T-helper 17 cell (primary cell): Measurements from ENCODE around the gene SLAMF7. TPM values are rescaled to one million over a fixed set of nuclear protein-coding genes. Genes with fewer than 3 reads are reported as not detected.
A peak's percentile ranks its signal among the peaks of the same experiment; 100 is the strongest.
"Not testable (repeated sequence)": the region's sequence is repeated elsewhere in the genome, so short reads cannot be mapped to it uniquely, and the experiment has no call there.

ENCODE experiments used
- ATAC-seq: fragments of 150-1000 bp; cut with Tn5 transposase; 2 replicates; pipeline ENCODE4 v1.10.0; 2021; ENCODE audit warnings: mild to moderate bottlenecking, moderate library complexity
- DNase-seq, 3 donors: peaks; one replicate each; pipeline versions ENCODE4 v3.0.0 to v3.0.0-alpha.2; 2020 to 2021
- H3K9me3 ChIP-seq: one replicate; pipeline ENCODE4 v1.7.0; 2013; ENCODE audit warnings: low read length, mild to moderate bottlenecking; ENCODE audit not compliant: control insufficient read depth, poor library complexity, severe bottlenecking
- H3K27ac Mint-ChIP-seq: one replicate; pipeline ENCODE4 v1.8.0; 2022; ENCODE audit warnings: mild to moderate bottlenecking, moderate library complexity, mixed read lengths
- H3K27me3 Mint-ChIP-seq: one replicate; pipeline ENCODE4 v1.8.0; 2022; ENCODE audit warnings: mixed read lengths
- H3K36me3 Mint-ChIP-seq: one replicate; pipeline ENCODE4 v1.8.0; 2022; ENCODE audit warnings: low read depth, mixed read lengths
- H3K4me1 Mint-ChIP-seq: one replicate; pipeline ENCODE4 v1.8.0; 2022; ENCODE audit warnings: mild to moderate bottlenecking, mixed read lengths
- H3K4me3 Mint-ChIP-seq: one replicate; pipeline ENCODE4 v1.8.0; 2022; ENCODE audit warnings: mild to moderate bottlenecking, moderate library complexity, mixed read lengths
- total RNA-seq, 4 donors: library from RNA in 2 of 4; stranded (reverse) in 2 of 4; gene quantifications; one replicate each; pipeline ENCODE4 v1.2.3 and lab custom pipeline; 2022 to 2026

SLAMF7 gene
- total RNA-seq, 2 donors from 2014 or later = 3.1 to 3.9 TPM

DNA sequence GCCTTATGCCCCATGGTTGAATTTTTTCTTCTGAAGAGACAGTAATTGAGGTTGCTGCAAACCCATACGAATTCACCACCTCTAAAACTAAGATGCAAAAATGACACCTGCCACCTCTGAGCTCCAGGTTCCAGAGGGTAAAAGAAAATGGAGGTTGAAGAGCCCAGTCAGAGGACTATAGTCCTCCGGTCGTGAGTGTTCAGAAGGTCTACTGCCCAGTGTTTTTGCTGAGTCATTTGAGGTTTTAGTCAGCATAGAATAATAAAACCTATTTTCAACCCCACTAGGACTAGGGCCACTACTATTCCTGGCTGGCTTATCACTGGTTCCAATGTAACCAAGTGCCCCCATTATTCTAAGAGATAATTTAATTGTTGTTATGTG is 12.9 kb upstream of the SLAMF7 start:
- no peak overlapping the region for H3K4me3 Mint-ChIP-seq
- H3K4me1 Mint-ChIP-seq = peaks cover 11% of the 10 kb centered on the region
- no peaks in the 10 kb centered on the region for H3K27me3 Mint-ChIP-seq
- no peaks in the 10 kb centered on the region for H3K9me3 ChIP-seq
- H3K36me3 Mint-ChIP-seq = no peaks in the 10 kb centered on the region
- ATAC-seq = no peak
- no peak overlapping the region for H3K27ac Mint-ChIP-seq
- no peak for DNase-seq

GRCh38 chr1:160726498-160727315 is 12.3 kb upstream of the SLAMF7 start:
- DNase-seq (peak in 2 of 3 donors; percentile 30 to 34), ATAC-seq (peak; percentile 85)
- no peak overlapping the region for H3K4me3 Mint-ChIP-seq
- no peak overlapping the region for H3K27ac Mint-ChIP-seq
- no peaks in the 10 kb centered on the region for H3K9me3 ChIP-seq
- H3K4me1 Mint-ChIP-seq = peaks cover 13% of the 10 kb centered on the region
- no peaks in the 10 kb centered on the region for H3K36me3 Mint-ChIP-seq
- no peaks in the 10 kb centered on the region for H3K27me3 Mint-ChIP-seq

DNA sequence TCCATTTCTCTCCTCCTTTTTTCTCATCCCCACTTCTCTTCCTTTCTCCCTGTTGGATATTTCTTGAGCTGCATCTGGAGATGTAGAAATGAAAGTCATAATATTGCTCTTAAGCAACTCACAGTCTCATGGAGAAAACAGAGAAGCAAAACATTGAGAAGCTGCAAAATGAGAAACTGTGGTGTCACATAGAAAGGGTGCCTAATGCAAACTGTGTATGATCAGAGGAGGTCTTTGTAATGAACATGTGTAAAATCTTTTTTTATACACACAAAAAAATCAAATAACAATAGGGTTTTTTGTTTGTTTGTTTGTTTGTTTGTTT is 11.8 kb upstream of the SLAMF7 start:
- ATAC-seq = no peak
- Mint-ChIP-seq H3K27me3 (no peaks in the 10 kb centered on the region), H3K27ac (no peak overlapping the region)

DNA sequence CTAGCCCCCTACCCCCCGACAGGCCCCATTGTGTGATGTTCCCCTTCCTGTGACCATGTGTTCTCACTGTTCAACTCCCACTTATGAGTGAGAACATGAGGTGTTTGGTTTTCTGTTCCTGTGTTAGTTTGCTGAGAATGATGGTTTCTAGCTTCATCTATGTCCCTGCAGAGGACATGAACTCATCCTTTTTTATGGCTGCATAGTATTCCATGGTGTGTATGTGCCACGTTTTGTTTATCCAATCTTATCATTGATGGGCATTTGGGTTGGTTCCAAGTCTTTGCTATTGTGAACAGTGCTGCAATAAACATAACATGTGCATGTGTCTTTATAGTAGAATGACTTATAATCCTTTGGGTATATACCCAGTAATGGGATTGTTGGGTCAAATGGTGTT is 7.5 kb upstream of the SLAMF7 start:
- not testable (repeated sequence) for DNase-seq, H3K4me3 Mint-ChIP-seq, H3K36me3 Mint-ChIP-seq, H3K27me3 Mint-ChIP-seq, H3K9me3 ChIP-seq, ATAC-seq, H3K27ac Mint-ChIP-seq
- H3K4me1 Mint-ChIP-seq = peaks cover 25% of the 10 kb centered on the region

More for the DNA sequence above, 11.8 kb upstream of the SLAMF7 start:
- H3K4me3 Mint-ChIP-seq = no peak overlapping the region
- no peaks in the 10 kb centered on the region for H3K9me3 ChIP-seq
- DNase-seq = no peak
- H3K36me3 Mint-ChIP-seq = no peaks in the 10 kb centered on the region
- H3K4me1 Mint-ChIP-seq = peaks cover 15% of the 10 kb centered on the region

- ATAC-seq (no peak), DNase-seq (no peak)
- Mint-ChIP-seq H3K4me1 (peaks cover 25% of the 10 kb centered on the region), H3K36me3 (peaks cover 6% of the 10 kb centered on the region), H3K27me3 (no peaks in the 10 kb centered on the region), H3K27ac (no peak overlapping the region), H3K4me3 (no peak overlapping the region)
- H3K9me3 ChIP-seq = no peaks in the 10 kb centered on the region
Observed at GRCh38 chr1:160731990-160732389, 7.1 kb upstream of the SLAMF7 start.

GRCh38 chr1:160733898-160734297 is 5.1 kb upstream of the SLAMF7 start:
- ATAC-seq (no peak), DNase-seq (no peak)
- Mint-ChIP-seq H3K36me3 (peaks cover 6% of the 10 kb centered on the region), H3K4me3 (peak overlapping the region; percentile 42), H3K4me1 (peaks cover 25% of the 10 kb centered on the region), H3K27ac (peak overlapping the region; percentile 39), H3K27me3 (no peaks in the 10 kb centered on the region)
- H3K9me3 ChIP-seq = no peaks in the 10 kb centered on the region

- Mint-ChIP-seq H3K36me3 (peaks cover 6% of the 10 kb centered on the region), H3K27ac (peak overlapping the region; percentile 39), H3K4me3 (peak overlapping the region; percentile 42), H3K27me3 (no peaks in the 10 kb centered on the region), H3K4me1 (peaks cover 27% of the 10 kb centered on the region)
- DNase-seq = no peak
- H3K9me3 ChIP-seq = no peaks in the 10 kb centered on the region
- no peak for ATAC-seq
Observed at GRCh38 chr1:160734301-160734700, 4.7 kb upstream of the SLAMF7 start.

DNA sequence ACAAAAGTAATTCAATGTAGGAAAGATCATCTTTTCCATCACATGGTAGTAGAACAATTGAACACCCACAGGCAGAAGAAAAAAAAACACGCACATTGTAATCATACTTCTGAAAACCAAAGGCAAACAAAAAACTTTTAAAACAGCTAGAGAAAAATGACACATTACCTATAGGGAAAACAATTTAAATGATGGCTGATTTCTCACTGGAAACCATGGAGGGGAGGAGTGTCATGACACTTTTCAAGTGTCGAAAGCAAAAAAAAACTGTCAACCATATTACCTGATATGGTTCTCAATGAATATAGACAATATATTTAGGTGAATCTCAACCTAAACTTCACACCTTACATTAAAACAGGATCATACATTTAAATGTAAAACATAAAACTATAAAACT is 776 bp upstream of the SLAMF7 start:
- H3K27me3 Mint-ChIP-seq = peaks cover 6% of the 10 kb centered on the region
- H3K4me3 Mint-ChIP-seq = no peak overlapping the region
- H3K9me3 ChIP-seq = no peaks in the 10 kb centered on the region
- DNase-seq (no peak), ATAC-seq (no peak)
- H3K27ac Mint-ChIP-seq = peak overlapping the region; percentile 9
- peaks cover 8% of the 10 kb centered on the region for H3K36me3 Mint-ChIP-seq
- H3K4me1 Mint-ChIP-seq = peaks cover 23% of the 10 kb centered on the region

DNA sequence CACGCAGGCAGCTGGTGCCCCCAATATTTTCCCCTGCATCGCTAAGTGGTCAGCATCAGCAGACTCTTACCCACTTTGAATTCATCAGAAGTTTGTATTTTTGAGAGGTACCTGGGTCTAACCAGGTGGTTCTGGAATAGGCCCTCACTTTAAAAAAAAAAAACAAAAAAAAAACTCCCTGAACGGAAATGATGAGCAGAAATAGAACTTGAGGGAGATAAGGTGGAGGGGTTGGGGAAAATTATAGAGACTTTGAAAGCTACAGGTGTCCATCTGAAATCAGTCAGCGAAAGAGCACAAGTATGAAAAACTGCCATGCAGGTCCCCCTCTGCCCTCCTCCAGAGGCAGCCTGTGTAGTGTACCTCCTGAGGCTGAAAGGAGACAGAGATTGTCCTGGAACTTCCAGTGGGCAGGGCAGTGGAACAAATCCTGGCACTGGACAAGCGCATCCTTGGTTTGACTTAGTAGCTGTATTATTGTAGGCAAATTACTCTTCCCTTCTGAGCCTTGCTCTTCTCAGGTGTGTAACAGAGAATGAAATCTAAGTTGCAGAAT is 1.2 kb downstream of the SLAMF7 start:
- DNase-seq (no peak), ATAC-seq (no peak)
- Mint-ChIP-seq H3K4me3 (no peak overlapping the region), H3K27ac (no peak overlapping the region), H3K36me3 (peaks cover 5% of the 10 kb centered on the region), H3K27me3 (peaks cover 6% of the 10 kb centered on the region), H3K4me1 (peaks cover 24% of the 10 kb centered on the region)
- H3K9me3 ChIP-seq = no peaks in the 10 kb centered on the region

GRCh38 chr1:160741092-160741501 is 2.0 kb downstream of the SLAMF7 start:
- ATAC-seq (no peak), DNase-seq (no peak)
- peaks cover 6% of the 10 kb centered on the region for H3K27me3 Mint-ChIP-seq
- peaks cover 24% of the 10 kb centered on the region for H3K4me1 Mint-ChIP-seq
- H3K27ac Mint-ChIP-seq = no peak overlapping the region
- H3K4me3 Mint-ChIP-seq = no peak overlapping the region
- no peaks in the 10 kb centered on the region for H3K9me3 ChIP-seq
- peaks cover 5% of the 10 kb centered on the region for H3K36me3 Mint-ChIP-seq

DNA sequence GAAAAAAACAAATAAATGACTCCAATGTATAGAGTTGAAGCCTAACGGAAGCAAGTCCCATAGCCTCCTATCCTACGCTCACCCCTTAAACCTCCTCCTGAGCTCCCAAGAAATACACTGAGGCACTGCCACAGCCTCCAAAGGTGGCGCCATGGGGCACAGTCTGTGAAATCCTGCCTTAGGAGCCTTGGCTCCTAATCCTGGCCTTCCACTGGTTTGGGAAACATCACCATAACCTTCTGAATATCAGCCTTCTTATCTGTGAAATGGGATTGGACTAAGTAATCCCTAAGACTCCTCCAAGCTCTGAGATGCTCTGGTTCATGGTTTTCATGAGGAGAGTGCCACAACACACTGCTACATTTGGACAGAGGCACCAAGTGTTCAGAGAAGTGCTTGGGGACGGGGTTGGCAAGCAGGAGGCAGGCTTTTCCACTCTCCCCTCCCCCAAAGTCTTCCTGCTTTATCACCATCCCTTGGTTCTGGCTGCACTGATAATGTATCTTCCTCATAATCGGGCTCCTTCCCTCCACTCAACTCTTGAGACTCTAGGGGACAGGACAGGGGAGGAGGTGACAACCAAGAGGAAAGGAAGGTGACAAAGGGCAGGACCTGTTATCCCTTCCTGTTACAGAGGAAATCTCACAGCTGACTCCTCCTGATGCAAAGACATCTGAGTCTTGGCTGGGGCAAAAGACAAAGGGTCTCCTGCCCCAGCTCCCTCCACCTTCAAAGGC is 2.7 kb downstream of the SLAMF7 start:
- ATAC-seq (no peak), DNase-seq (no peak)
- H3K27ac Mint-ChIP-seq = no peak overlapping the region
- H3K36me3 Mint-ChIP-seq = peaks cover 5% of the 10 kb centered on the region
- no peaks in the 10 kb centered on the region for H3K9me3 ChIP-seq
- peaks cover 6% of the 10 kb centered on the region for H3K27me3 Mint-ChIP-seq
- H3K4me1 Mint-ChIP-seq = peaks cover 24% of the 10 kb centered on the region
- H3K4me3 Mint-ChIP-seq = no peak overlapping the region

DNA sequence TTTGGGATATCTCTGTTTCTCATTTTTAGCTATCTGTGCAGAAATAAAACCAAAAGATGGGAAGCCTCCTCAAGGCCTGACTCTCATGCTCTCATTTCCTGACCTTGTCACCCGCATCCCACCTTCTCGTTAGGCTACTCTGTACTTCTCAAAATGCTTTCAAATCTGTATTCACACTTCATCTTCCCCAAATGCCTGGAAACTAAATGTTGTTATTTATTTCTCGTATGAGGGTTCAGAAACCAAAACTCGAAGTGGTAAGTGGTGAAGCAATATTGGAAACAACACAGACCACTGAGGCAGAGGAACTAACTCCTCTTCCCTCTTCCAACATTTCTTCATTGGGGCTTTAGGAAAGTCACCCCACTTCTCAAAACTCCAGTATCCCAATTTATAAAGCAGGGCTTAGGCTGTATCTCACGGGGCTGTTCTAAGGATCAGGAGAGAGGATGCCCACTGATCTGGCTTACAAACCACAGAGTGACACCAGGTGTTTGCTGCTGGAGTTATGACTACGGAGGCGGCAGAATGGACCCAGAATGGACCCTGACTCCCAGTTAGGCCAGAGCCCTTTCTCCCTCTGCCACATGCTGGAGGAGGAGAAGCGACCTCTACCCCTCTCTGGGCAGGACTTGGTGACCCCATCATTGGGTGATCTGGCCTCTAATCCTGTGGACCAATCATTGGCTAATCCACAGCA is 3.5 kb downstream of the SLAMF7 start:
- ATAC-seq = no peak
- H3K9me3 ChIP-seq = no peaks in the 10 kb centered on the region
- H3K4me1 Mint-ChIP-seq = peaks cover 24% of the 10 kb centered on the region
- H3K4me3 Mint-ChIP-seq = no peak overlapping the region
- no peak for DNase-seq
- peaks cover 6% of the 10 kb centered on the region for H3K27me3 Mint-ChIP-seq
- peak overlapping the region; percentile 84 for H3K27ac Mint-ChIP-seq
- H3K36me3 Mint-ChIP-seq = peaks cover 3% of the 10 kb centered on the region

DNA sequence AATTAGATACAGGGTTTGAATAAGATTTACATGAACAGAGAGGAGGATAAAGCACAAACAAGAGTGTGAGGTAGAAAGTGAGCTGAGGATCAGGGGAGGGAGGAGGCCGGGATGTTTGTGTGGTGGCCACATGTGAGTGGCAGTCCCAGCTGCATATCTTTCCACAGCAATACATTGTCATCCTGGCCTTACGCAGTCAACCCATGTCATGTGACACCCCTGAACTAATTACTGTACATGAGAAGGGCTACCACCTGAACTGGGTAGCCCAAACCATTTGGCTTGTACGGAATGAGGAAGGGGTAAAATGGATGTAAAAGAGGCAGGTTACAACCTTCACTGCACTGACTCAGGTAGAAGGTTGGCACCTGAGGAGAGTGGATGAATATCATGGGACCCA is 4.2 kb downstream of the SLAMF7 start:
- no peaks in the 10 kb centered on the region for H3K9me3 ChIP-seq
- Mint-ChIP-seq H3K4me1 (peaks cover 24% of the 10 kb centered on the region), H3K4me3 (no peak overlapping the region), H3K27ac (peak overlapping the region; percentile 84), H3K27me3 (peaks cover 9% of the 10 kb centered on the region), H3K36me3 (peaks cover 3% of the 10 kb centered on the region)
- no peak for ATAC-seq
- DNase-seq = no peak
